IMR-90 (cell line): Measurements from ENCODE around the gene RERE. TPM values are rescaled to one million over a fixed set of nuclear protein-coding genes. Genes with fewer than 3 reads are reported as not detected.

Source experiments
- ATAC-seq: fragments of 200-7000 bp; cut with Tn5 transposase; 2 replicates; pipeline ENCODE4 v1.9.1; 2020; ENCODE audit warnings: low read depth, mild to moderate bottlenecking, moderate library complexity
- BruUV-seq: library from RNA; stranded (reverse); fragments of 400-500 nt; replicated peaks from 2 replicates; lab custom pipeline; 2021; lab: Mats Ljungman, UMichigan
- CTCF ChIA-PET: fragments of 300-600 bp; formaldehyde crosslinking; extraction: SDS; loops from one replicate; lab custom pipeline; 2021; ENCODE audit warnings: antibody characterized with exemption; lab: Yijun Ruan, JAX
- POLR2A ChIA-PET: fragments of 300-600 bp; sonication (Branson Sonifier 250); formaldehyde crosslinking; loops from one replicate; lab custom pipeline; 2022; ENCODE audit warnings: antibody characterized with exemption; ENCODE audit not compliant: unreplicated experiment; lab: Charles Lee
- DNase-seq: peaks from one replicate; pipeline ENCODE4 v3.0.0; 2013
- H2AFZ ChIP-seq: replicated peaks from 2 replicates; pipeline ENCODE3; 2013; ENCODE audit warnings: low read length, mild to moderate bottlenecking; ENCODE audit not compliant: poor library complexity
- H2AK5ac ChIP-seq: 2 replicates; pipeline ENCODE4 v1.6.1; 2013; ENCODE audit warnings: low read depth, low read length, inconsistent platforms
- H2AK9ac ChIP-seq: replicated peaks from 2 replicates; pipeline ENCODE3; 2013; ENCODE audit warnings: mild to moderate bottlenecking, low read depth, low read length, moderate library complexity; ENCODE audit not compliant: poor library complexity
- H2BK120ac ChIP-seq: 2 replicates; pipeline ENCODE4 v1.6.1; 2013; ENCODE audit warnings: low read depth, low read length, inconsistent platforms
- H2BK15ac ChIP-seq: 3 replicates; pipeline ENCODE4 v1.6.1; 2013; ENCODE audit warnings: low read depth, low read length, inconsistent platforms
- H2BK20ac ChIP-seq: 2 replicates; pipeline ENCODE4 v1.6.1; 2013; ENCODE audit warnings: low read depth, mild to moderate bottlenecking, inconsistent platforms, low read length, moderate library complexity
- H2BK5ac ChIP-seq: 2 replicates; pipeline ENCODE4 v1.6.1; 2013; ENCODE audit warnings: mild to moderate bottlenecking, low read depth, low read length, inconsistent platforms; ENCODE audit not compliant: poor library complexity, severe bottlenecking
- H3K14ac ChIP-seq: replicated peaks from 2 replicates; pipeline ENCODE4 v1.6.1; 2013; ENCODE audit warnings: low read depth, low read length, inconsistent platforms
- H3K18ac ChIP-seq: 2 replicates; pipeline ENCODE4 v1.6.1; 2013; ENCODE audit warnings: low read depth, low read length, control low read depth
- H3K23ac ChIP-seq: 2 replicates; pipeline ENCODE4 v1.6.1; 2013; ENCODE audit warnings: low read depth, low read length, inconsistent platforms
- H3K27ac ChIP-seq: 2 replicates; pipeline ENCODE4 v1.5.1; 2013; ENCODE audit warnings: mild to moderate bottlenecking, control low read depth, low read length; ENCODE audit not compliant: insufficient read depth
- H3K27me3 ChIP-seq: 2 replicates; pipeline ENCODE4 v1.6.1; 2013; ENCODE audit warnings: low read length; ENCODE audit not compliant: control insufficient read depth, insufficient read depth
- H3K36me3 ChIP-seq: 2 replicates; pipeline ENCODE4 v1.6.1; 2013; ENCODE audit warnings: low read length, mixed read lengths; ENCODE audit not compliant: control insufficient read depth, insufficient read depth
- H3K4ac ChIP-seq: 2 replicates; pipeline ENCODE4 v1.6.1; 2013; ENCODE audit warnings: low read depth, low read length, inconsistent platforms
- H3K4me1 ChIP-seq: 2 replicates; pipeline ENCODE4 v1.6.1; 2013; ENCODE audit warnings: low read length, mixed read lengths; ENCODE audit not compliant: control insufficient read depth, insufficient read depth
- H3K4me2 ChIP-seq: 2 replicates; pipeline ENCODE4 v1.6.1; 2013; ENCODE audit warnings: low read depth, mild to moderate bottlenecking, control low read depth, low read length, moderate library complexity
- H3K4me3 ChIP-seq: 2 replicates; pipeline ENCODE4 v1.5.1; 2013; ENCODE audit warnings: low read depth, mild to moderate bottlenecking, control low read depth, low read length, moderate library complexity; ENCODE audit not compliant: insufficient read depth
- H3K56ac ChIP-seq: 2 replicates; pipeline ENCODE4 v1.6.1; 2013; ENCODE audit warnings: low read length, inconsistent platforms; ENCODE audit not compliant: insufficient read depth; ENCODE audit errors: extremely low read depth
- H3K79me1 ChIP-seq, 2 experiments: 2 replicates each; pipeline ENCODE4 v1.6.1; 2013; ENCODE audit warnings: low read length in 2 of 2, inconsistent platforms in 1 of 2, low read depth in 1 of 2
- H3K9ac ChIP-seq: 2 replicates; pipeline ENCODE4 v1.6.1; 2013; ENCODE audit warnings: low read depth, low read length, control low read depth
- H3K9me1 ChIP-seq: 2 replicates; pipeline ENCODE4 v1.6.1; 2013; ENCODE audit warnings: low read length, inconsistent platforms; ENCODE audit not compliant: insufficient read depth
- H3K9me3 ChIP-seq: 2 replicates; pipeline ENCODE4 v1.6.1; 2013; ENCODE audit warnings: low read length; ENCODE audit not compliant: control insufficient read depth, insufficient read depth
- H4K20me1 ChIP-seq: 2 replicates; pipeline ENCODE4 v1.6.1; 2013; ENCODE audit warnings: low read length, inconsistent platforms; ENCODE audit not compliant: insufficient read depth
- H4K5ac ChIP-seq: 2 replicates; pipeline ENCODE4 v1.6.1; 2013; ENCODE audit warnings: mild to moderate bottlenecking, low read depth, low read length, control low read depth
- H4K8ac ChIP-seq, 2 experiments: 2 replicates each; pipeline ENCODE4 v1.6.1; 2013; ENCODE audit warnings: low read depth in 2 of 2, low read length in 2 of 2, control low read depth in 1 of 2, inconsistent platforms in 1 of 2
- H4K91ac ChIP-seq: 2 replicates; pipeline ENCODE4 v1.6.1; 2013; ENCODE audit warnings: low read depth, low read length, inconsistent platforms; ENCODE audit not compliant: insufficient read depth
- FOS ChIP-seq: fragments of 150-350 bp; IDR thresholded peaks from 2 replicates; pipeline ENCODE4 v1.6.1; 2016; ENCODE audit warnings: low read depth, low read length
- RAD21 ChIP-seq: IDR thresholded peaks from 2 replicates; pipeline ENCODE4 v1.6.1; 2012; ENCODE audit warnings: low read length, improper control_type of control experiment
- WGBS, 2 experiments: methylation state at CpG; one replicate each; pipeline versions ENCODE4 v1.1.5 to v1.1.7; 2013; ENCODE audit warnings: missing lambda C conversion rate in 2 of 2; ENCODE audit not compliant: insufficient read length in 1 of 2; ENCODE audit errors: extremely low coverage in 2 of 2; 5-methylcytosine and 5-hydroxymethylcytosine counted together
- dilution Hi-C: fragments of 300-500 bp; cut with HindIII; formaldehyde crosslinking; loops from one replicate; pipeline ENCODE4 v1.14.3; 2018; ENCODE audit warnings: low sequenced_read_pairs; ENCODE audit not compliant: unreplicated experiment
- in situ Hi-C: fragments of 300-500 bp; cut with MboI; formaldehyde crosslinking; loops from 3 replicates; pipeline ENCODE4 v1.14.3; 2019; ENCODE audit warnings: low sequenced_read_pairs, inconsistent platforms, mixed read lengths
- intact Hi-C: fragments of 100-400 bp; cut with micrococcal nuclease; formaldehyde crosslinking; loops from 2 replicates; pipeline ENCODE4 v1.10.0; 2022
- polyA plus RNA-seq, 3 experiments: library from polyadenylated mRNA; depleted of rRNA; stranded (reverse); fragments of >200 nt; gene quantifications; 2 replicates each; pipeline ENCODE4 v1.2.3, GENCODE V29; 2012; ENCODE audit warnings: low replicate concordance in 1 of 3
- total RNA-seq: library from RNA; depleted of rRNA; stranded (reverse); fragments of >200 nt; gene quantifications from 2 replicates; pipeline ENCODE4 v1.2.3, GENCODE V29; 2012
- TF ChIP-seq, protein P1 (sequence below): fragments of 150-350 bp; IDR thresholded peaks from 2 replicates; pipeline ENCODE4 v1.6.1; 2016; ENCODE audit warnings: low read depth, mild to moderate bottlenecking, low read length, moderate library complexity, borderline replicate concordance

The RERE gene
- total and polyA plus RNA-seq, 2 of the 4 experiments (the other 2 are of a cell fraction), result 11.5 to 25.1 TPM

DNA sequence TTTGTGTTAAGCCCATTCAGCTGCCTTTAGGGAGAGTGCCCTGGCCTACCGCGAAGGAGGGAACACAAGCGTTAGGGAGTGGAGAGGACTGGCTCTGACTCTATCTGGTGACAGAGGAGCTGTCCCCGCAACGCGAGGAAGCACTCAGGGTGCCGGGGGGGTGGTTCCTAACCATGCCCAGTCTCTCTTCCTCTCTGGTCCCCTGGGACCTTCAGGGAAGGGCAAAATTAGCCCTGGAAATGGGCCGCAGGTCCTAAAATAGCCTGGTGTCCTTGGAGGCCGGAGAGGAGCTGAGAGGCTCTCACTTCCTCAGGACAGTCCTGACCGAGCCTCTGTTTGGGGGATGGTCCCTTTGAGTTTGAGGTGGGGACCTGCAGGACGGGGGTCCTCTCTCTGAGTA is 493.7 kb downstream of the RERE start:
- Histone ChIP-seq H3K18ac (no peak overlapping the region), H3K9ac (no peak overlapping the region), H3K4me1 (peaks cover under 1% of the 10 kb centered on the region; the same call in 1 of the 2 replicates), H2BK15ac (no peak overlapping the region), H3K79me1 (peaks cover under 1 to 4% of the 10 kb centered on the region in 2 experiments; a peak in 1 of 4 replicates), H3K4me3 (no peak overlapping the region), H3K36me3 (peaks cover 10% of the 10 kb centered on the region), H3K14ac (no peak overlapping the region), H4K91ac (no peak overlapping the region), H3K27me3 (peaks cover 2% of the 10 kb centered on the region; the same call in 1 of the 2 replicates), H4K5ac (no peak overlapping the region), H3K4me2 (no peak overlapping the region), H2AK5ac (no peak overlapping the region), H2BK120ac (no peak overlapping the region), H3K4ac (no peak overlapping the region), H3K56ac (no peak overlapping the region), H2BK5ac (no peak overlapping the region), H2BK20ac (no peak overlapping the region), H3K9me1 (peaks cover 4% of the 10 kb centered on the region; the same call in 1 of the 2 replicates), H3K9me3 (no peaks in the 10 kb centered on the region), H3K27ac (no peak overlapping the region), H3K23ac (no peak overlapping the region), H4K8ac (no peak overlapping the region), H2AFZ (no peak overlapping the region), H4K20me1 (no peaks in the 10 kb centered on the region), H2AK9ac (no peak overlapping the region)
- in situ Hi-C loops, result loop anchor here (25.0 kb wide), 1 partner anchor 661 kb away; no protein-coding TSS in a partner anchor
- BruUV-seq, result no TSS peak
- no peak for TF ChIP-seq RAD21
- TF ChIP-seq, protein P1, sequence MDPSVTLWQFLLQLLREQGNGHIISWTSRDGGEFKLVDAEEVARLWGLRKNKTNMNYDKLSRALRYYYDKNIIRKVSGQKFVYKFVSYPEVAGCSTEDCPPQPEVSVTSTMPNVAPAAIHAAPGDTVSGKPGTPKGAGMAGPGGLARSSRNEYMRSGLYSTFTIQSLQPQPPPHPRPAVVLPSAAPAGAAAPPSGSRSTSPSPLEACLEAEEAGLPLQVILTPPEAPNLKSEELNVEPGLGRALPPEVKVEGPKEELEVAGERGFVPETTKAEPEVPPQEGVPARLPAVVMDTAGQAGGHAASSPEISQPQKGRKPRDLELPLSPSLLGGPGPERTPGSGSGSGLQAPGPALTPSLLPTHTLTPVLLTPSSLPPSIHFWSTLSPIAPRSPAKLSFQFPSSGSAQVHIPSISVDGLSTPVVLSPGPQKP, result no peak
- no peak for TF ChIP-seq FOS
- intact Hi-C loops, result no loop called here
- WGBS, 2 experiments, result 84% methylated on average over 5 of the region's 11 CpGs; no CpG with 5 or more reads in 1 of the 2 experiments
- ChIA-PET POLR2A (no interaction called here), CTCF (no interaction called here)
- ATAC-seq, result no peak
- no peak for DNase-seq
- dilution Hi-C loops, result loop anchor here (25.0 kb wide), 1 partner anchor 311 kb away; no protein-coding TSS in a partner anchor
